Stimulated activated naive CD4-positive, alpha-beta T cell (primary cell): ENCODE measurements around the gene CA7.
"Not testable (repeated sequence)": the region's sequence is repeated elsewhere in the genome, so short reads cannot be mapped to it uniquely, and the experiment has no call there.

Source experiments
- DNase-seq, 6 experiments: peaks; one replicate each; lab custom pipeline; 2025; lab: John Stamatoyannopoulos, UW

Gene CA7

DNA sequence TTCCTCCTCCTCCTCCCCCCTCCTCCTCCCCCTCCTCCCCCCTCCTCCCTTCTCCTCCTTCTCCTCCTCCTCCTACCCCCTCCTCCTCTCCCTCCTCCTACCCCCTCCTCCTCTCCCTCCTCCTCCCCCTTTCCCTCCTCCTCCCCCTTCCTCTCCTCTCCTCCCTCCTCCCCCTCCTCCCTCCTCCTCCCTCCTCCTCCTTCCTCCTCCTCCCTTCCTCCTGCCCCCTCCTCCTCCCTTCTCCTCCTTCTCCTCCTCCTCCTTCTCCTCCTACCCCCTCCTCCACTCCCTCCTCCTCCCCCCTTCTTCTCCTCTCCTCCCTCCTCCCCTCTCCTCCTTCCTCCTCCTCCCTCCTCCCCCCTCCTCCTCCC is 29.5 kb downstream of the CA7 start:
- no peak for DNase-seq

- DNase-seq, result peak in 1 of 6 experiments; percentile 2
Measured at GRCh38 chr16:66874079-66874775, 30.0 kb downstream of the CA7 start.

DNA sequence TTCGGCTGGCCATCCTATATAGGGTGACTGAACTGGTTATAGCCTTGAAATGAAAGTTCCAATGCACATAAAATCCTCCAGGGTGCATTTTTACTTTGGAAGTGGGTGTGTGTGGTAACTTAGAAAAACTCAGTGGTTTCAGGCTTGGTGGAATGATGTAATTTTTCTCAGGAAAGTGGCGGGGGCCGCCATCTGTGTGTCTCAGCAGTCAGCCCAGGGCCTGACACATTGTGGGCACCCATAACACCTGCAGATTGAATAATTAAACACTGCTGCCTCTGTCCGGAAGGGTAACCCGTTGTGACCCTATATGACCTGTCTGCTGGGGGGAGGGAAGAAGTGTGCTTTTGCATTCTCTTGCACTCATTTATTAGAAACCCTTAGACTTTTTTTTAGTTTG is 33.9 kb downstream of the CA7 start:
- no peak for DNase-seq

- DNase-seq, result peak; percentile 78 to 91 (median 86)
Measured at GRCh38 chr16:66880288-66881013, 36.2 kb downstream of the CA7 start, which contains the start of gene PDP2. Gene PDP2, plus strand, starts transcription at chr16:66880515. Its CDS starts 3,770 bp downstream, at chr16:66884285.

DNA sequence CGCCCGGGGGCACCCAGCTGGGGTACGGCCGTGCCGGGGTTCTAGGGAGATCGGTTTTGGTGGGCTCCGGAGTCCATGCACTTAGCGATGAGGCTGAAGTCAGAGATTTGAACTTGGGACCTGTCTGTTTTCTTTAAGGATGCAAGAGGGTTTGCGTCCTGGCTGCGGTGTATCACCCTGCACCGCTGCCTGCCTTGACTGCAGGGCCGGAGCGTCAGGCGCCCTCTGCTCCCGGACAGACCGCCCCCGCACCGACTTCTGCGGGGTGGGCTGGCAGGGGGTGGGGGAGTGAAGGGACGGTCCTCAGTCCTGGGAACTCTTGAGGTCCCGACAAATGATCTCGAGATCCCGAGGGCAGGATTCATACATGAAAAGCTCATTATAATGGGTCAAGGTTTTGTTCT is 36.8 kb downstream of the CA7 start:
- no peak for DNase-seq

GRCh38 chr16:66881560-66881959 is 37.3 kb downstream of the CA7 start:
- DNase-seq, result no peak

DNA sequence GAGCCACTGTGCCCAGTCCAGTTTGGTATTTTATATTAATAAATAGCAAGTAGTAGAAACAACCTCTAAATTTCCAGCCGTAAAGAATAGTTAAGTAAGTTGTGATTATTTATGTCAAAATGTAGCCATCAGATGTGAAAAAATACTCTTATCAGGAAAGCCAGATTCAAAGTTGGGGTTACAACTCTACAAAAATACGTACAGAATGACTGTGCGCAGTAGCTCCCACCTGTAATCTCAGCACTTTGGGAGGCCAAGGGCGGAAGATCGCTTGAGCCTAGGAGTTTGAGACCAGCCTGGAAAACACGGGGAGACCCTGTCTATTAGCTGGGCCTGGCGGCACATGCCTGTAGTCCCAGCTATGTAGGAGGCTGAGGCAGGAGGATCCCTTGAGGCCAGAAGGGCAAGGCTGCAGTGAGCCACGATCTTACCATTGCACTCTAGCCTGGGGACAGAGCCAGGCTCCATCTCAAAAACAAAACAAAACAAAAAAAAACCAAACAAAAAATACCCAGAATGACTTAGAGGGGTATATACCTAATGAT is 37.8 kb downstream of the CA7 start:
- no peak for DNase-seq

GRCh38 chr16:66882702-66883101 is 38.5 kb downstream of the CA7 start:
- no peak for DNase-seq

DNA sequence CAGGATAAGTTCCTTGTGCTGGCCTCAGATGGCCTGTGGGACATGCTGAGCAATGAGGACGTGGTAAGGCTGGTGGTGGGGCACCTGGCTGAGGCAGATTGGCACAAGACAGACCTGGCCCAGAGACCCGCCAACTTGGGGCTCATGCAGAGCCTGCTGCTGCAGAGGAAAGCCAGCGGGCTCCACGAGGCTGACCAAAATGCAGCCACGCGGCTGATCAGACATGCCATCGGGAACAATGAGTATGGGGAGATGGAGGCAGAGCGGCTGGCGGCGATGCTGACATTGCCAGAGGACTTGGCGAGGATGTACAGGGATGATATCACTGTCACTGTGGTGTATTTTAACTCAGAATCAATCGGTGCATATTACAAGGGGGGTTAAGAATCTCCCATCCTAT is 41.3 kb downstream of the CA7 start:
- DNase-seq, result no peak

- no peak for DNase-seq
Measured at GRCh38 chr16:66886321-66886720, 42.1 kb downstream of the CA7 start.

- no peak for DNase-seq
Measured at GRCh38 chr16:66886914-66887313, 42.7 kb downstream of the CA7 start.

DNA sequence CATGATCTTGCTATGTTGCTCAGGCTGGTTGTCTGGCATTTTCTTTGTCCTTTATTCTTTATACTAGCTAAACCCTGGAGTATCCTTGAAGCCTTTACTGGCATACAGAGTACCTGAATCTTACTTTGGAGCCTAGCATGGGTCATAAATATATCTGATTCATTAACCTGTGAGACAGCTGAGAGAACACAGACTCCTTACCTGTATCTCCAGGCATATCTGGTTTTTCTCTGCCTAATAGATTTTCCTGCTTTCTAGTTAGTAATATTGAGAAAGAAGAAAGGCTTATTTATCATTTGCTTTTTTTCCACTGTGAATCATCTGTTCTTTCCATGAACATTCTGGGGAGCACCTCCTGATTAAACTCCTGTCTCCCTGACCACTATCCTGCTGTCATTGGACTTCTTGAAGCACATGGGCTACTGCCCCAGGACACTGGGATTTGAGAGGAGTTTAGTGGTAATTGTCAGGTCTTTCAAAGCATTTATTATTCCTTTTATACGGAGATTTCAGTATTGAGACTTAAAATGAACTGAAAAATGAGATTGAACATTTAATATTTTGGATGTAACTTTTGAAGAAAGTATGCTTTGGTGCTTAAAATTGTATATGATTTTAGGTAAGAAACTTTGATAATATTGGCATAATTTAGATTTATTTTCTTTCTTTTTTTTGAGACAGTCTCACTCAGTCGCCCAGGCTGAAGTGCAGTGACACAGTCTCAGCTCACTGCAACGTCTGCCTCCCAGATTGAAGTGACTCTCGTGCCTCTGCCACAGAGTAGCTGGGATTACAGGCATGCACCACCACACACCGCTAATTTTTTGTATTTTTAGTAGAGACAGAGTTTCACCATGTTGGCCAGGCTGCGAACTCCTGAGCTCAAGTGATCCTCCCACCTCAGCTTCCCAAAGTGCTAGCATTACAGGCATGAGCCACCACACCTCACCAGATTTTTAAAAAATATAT is 44.7 kb downstream of the CA7 start:
- DNase-seq, result no peak

DNA sequence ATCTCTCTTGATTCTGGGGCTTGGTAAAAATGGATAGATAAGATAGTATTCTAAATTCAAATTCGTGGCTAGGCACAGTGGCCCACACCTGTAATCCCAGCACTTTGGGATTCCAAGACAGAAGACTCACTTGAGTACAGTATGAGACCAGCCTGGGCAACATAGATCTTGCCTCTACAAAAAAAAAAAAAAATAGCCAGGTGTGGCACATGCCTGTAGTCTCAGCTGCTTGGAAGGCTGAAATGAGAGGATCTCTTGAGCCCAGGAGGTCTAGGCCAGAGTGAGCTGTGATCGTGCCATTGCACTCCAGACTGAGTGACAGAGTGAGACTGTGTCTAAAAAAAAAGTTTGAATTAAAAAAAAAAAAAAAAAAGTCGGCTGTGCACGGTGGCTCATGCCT is 45.4 kb downstream of the CA7 start:
- DNase-seq, result no peak

DNA sequence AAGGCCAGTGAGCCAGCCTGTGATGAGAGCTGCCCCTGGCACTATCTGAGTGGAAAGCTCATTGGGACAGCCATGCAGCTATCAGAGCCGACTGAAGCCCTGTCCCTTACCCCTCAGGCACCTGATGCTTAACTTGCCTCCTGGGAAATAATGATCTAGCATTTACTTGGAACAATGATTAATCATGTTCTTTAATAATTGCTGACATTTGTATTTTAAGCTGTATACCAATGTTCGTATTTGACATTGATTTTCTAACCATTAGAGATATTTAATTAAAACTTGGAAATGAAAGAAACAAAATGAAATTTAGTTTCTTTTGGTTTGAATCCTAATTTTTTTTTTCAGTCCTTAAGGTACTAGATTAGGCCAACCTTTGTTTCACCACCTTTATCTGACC is 46.6 kb downstream of the CA7 start:
- DNase-seq, result no peak

DNA sequence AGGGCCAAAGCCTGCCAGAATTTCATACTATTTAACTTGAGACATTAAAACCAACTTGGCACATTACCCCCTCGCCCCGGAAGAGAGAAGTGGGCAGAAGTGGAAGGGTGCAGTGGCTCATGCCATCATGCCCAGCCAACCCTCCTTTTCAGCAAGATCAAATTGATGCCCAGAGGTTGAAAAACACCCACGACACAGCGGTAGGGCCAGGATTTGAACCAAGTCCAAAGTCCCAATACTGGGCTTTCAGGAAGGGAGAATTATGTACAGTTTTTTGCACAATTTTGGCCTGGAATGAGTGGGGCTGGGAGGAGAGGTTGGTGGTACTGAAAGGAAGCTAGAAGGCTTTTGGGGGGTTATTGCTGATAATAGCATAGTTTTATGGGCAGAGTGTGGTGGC is 47.1 kb downstream of the CA7 start:
- DNase-seq, result no peak

DNA sequence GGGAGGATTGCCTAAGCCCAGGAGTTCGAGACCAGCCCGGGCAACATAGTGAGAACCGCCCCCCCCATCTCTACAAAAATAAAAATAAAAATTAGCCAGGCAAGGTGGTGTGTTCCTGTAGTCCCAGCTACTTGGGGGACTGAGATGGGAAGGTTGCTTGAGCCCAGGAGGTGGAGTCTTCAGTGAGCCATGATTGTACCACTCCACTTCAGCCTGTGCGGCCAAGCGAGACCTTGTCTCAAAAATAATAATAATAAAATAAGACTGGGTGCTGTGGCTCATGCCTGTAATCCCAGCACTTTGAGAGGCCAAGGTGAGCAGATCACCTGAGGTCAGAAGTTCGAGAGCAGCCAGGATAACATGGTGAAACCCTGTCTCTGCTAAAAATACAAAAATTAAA is 47.6 kb downstream of the CA7 start:
- no peak for DNase-seq

DNA sequence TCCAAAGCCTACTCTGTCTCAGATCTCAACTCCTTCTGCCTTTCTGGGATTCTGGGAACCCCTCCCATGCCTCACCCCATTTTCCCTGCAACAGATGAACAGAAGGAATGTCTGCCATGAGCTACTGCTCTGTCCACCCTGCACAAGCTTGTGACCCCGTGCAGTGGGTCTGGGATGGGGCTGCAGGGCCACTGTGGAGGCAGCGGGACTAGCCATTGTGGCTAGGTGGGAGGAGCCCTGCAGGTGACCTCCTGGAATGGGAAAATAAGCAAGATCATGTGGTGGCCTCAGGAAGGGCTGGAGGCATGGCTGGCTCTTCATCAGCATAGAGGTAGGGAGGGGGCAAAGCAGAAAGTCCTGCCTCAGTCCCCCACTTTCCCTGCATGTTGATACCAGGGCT is 49.8 kb downstream of the CA7 start:
- no peak for DNase-seq

DNA sequence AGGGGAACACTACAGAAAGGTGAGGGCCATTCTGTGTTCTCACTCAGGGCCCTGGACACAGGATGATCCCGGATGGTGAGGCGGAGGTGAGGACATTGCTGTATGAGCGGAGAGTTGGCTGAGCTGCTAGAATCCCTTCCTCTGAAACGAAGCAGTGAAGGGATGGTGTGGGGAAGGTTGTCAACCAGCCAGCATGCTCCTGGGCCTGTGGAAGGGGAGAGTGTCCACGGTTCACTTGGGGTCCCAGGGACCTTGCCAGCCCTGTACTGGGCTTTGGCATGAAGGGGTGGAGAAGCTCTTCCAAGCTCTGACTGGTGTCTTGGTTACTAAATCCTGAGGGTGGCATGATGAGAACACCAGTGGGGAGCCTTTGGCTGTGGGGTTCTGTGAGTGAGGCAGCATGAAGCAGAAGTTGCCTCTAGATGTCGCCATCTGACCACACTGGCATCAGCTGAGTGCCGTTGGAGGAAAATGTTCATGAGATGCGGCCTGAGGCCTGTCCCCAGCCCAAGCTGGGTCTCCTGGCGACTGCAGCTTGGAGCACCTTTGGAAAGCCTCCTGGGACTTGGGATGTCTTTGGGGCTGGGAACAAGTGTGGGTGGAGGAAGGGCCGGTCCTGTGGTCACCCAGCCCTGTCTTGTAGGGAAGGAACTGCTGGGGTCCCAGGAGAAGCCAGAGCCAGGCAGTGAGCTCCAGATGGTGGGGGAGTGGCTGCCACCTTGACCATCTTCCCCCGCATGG is 50.9 kb downstream of the CA7 start:
- peak; percentile 13 to 43 (median 26) for DNase-seq

GRCh38 chr16:66895689-66895979 is 51.4 kb downstream of the CA7 start:
- DNase-seq, result no peak

DNA sequence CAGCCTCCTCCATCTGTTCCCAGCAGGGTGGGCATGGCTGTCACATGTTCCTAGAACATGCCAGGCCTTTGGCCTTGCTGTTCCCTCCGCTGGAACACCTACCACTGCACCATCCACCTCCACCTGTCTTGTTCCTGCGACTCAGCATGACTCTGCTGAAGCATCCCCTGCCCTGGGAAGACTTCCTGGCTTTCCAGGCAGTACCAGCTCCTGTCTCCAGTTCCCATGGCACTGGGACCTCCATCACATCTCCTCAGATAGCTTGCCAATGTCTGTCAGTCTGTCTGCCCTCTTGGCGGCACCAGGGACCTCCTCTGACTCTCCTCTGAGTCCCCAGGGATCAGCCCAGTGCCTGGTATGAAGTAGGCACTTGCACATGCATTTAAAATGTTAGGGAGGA is 51.8 kb downstream of the CA7 start:
- no peak for DNase-seq

GRCh38 chr16:66896682-66897081 is 52.5 kb downstream of the CA7 start:
- not testable (repeated sequence) for DNase-seq

DNA sequence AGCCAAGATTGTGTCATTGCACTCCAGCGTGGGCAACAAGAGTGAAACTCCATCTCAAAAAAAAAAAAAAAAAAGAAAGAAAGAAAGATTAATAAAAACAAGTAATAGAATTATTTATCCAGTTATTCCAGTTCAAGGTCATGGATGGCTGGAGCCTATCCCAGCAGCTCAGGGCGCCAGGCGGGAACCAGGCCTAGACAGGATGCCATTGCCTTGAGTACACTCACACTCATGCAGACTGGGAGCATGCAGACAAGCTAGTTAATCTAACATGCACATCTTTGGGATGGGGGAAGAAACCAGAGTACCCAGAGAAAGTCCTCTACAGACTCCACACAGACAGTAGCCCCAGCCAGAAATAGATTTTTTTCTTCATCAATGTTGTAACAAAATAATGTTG is 54.0 kb downstream of the CA7 start:
- no peak for DNase-seq
